ENCODE data around the gene HHIPL1.

DNA sequence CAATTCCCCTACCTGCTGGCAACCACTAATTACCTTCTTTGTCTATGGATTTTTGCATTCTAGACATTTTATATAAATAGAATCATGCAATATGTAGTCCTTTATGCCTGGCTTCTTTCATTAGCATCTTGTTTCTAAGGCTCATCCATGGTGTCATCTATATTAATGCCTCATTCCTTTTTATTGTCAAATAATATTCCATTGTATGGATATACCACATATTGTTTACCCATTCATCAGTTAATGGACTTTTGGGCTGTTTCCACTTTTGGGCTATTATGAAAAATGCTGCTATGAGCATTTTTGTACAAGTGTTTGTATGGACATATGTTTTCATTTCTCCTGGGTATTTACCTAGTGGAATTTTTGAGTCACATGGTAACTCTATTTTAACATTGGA is 57.2 kb downstream of the HHIPL1 start:
- TF ChIP-seq, protein P1, sequence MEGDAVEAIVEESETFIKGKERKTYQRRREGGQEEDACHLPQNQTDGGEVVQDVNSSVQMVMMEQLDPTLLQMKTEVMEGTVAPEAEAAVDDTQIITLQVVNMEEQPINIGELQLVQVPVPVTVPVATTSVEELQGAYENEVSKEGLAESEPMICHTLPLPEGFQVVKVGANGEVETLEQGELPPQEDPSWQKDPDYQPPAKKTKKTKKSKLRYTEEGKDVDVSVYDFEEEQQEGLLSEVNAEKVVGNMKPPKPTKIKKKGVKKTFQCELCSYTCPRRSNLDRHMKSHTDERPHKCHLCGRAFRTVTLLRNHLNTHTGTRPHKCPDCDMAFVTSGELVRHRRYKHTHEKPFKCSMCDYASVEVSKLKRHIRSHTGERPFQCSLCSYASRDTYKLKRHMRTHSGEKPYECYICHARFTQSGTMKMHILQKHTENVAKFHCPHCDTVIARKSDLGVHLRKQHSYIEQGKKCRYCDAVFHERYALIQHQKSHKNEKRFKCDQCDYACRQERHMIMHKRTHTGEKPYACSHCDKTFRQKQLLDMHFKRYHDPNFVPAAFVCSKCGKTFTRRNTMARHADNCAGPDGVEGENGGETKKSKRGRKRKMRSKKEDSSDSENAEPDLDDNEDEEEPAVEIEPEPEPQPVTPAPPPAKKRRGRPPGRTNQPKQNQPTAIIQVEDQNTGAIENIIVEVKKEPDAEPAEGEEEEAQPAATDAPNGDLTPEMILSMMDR (IDR thresholded peaks at IDR 0.05; ENCODE audit: insufficient read depth, low read depth, low read length) = no peak
- no peak for TF ChIP-seq EZH2 (IDR thresholded peaks at IDR 0.05; ENCODE audit: insufficient read depth, low read length)
